SH-SY5Y (cell line): Measurements from ENCODE around the gene IGSF3.

Experiments
- GATA2 ChIP-seq: IDR thresholded peaks from 2 replicates; pipeline ENCODE4 v1.6.1; 2011; ENCODE audit warnings: mild to moderate bottlenecking, low read depth, low read length
- GATA3 ChIP-seq: IDR thresholded peaks from 2 replicates; pipeline ENCODE4 v1.6.1; 2011; ENCODE audit warnings: low read depth, mild to moderate bottlenecking, low read length, moderate library complexity

DNA sequence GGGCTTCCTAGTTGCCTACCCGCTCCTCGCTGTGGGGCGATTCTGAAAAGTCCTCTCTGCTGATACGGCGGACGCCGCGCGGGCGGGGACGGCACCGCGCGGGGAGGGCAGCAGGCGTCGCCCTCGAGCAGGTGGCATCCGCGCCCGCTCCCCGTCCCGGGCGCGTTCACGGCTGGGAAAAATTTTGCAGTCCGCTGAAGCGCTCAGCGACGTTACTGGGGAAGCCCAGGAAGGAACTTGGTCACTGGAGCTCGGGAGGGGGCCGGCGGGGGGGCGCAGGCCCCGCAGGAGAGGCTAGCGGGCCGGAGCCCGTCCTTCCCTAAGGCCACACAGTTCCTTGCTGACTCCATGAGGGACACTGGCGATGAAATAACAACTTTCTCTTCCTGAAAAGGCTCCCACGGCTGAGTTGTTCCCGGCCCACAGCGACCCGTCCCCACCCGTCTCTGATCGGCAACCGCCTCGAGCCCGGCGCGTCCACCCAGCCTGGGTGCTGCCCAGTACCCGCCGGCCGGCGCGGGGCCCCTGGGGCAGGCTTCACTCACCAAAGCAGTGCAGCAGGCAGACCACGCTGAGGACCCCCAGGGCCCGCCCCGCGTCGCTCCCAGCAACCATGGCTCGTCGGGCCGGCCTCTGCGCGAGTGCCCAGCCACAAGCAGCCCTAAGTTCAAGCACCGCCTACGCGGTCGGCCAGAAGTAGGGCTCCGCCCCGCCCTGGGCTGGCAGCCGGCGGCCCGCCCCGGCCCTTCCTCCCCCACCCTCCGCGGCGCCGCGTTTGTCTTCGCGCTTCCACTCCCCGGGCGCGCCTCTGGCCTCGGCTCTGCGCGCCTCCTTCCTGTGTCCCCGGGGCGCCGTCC is 96.9 kb downstream of the IGSF3 start, which contains the start of gene CD58:
- no peak for TF ChIP-seq GATA2
- no peak for TF ChIP-seq GATA3
